Kidney tubule cell (primary cell): Measurements from ENCODE around the gene KLK15.

ENCODE experiments used
- DNase-seq: peaks from one replicate; pipeline ENCODE4 v3.0.0-alpha.2; 2018; ENCODE audit warnings: low spot score

KLK15 gene

GRCh38 chr19:50843205-50843604 lies 9.8 kb upstream of the KLK15 start:
- no peak for DNase-seq

GRCh38 chr19:50842130-50842529 lies 8.8 kb upstream of the KLK15 start:
- DNase-seq: no peak

- no peak for DNase-seq
These were observed 6.6 kb upstream of the KLK15 start for GRCh38 chr19:50839712-50840655.

- DNase-seq: no peak
These were observed 4.9 kb upstream of the KLK15 start for GRCh38 chr19:50838239-50838638.

- DNase-seq: no peak
These were observed 3.9 kb upstream of the KLK15 start for GRCh38 chr19:50837300-50837699.

GRCh38 chr19:50836543-50837195 lies 3.3 kb upstream of the KLK15 start:
- DNase-seq: no peak

- peak; percentile 75 for DNase-seq
These were observed 2.6 kb upstream of the KLK15 start for GRCh38 chr19:50835785-50836542.

- peak; percentile 25 for DNase-seq
These were observed 1.9 kb upstream of the KLK15 start for GRCh38 chr19:50835103-50835784.

- no peak for DNase-seq
These were observed 411 bp upstream of the KLK15 start for GRCh38 chr19:50833802-50834167.

- DNase-seq: no peak
These were observed 708 bp downstream of the KLK15 start for GRCh38 chr19:50832666-50833065.

GRCh38 chr19:50831026-50831396 lies 2.4 kb downstream of the KLK15 start:
- DNase-seq: no peak

GRCh38 chr19:50830266-50831025 lies 2.9 kb downstream of the KLK15 start:
- peak; percentile 13 for DNase-seq

- peak; percentile 38 for DNase-seq
These were observed 3.6 kb downstream of the KLK15 start for GRCh38 chr19:50829801-50830200.

- DNase-seq: no peak
These were observed 5.9 kb downstream of the KLK15 start for GRCh38 chr19:50827476-50827875.

GRCh38 chr19:50826492-50827240 lies 6.7 kb downstream of the KLK15 start:
- no peak for DNase-seq

GRCh38 chr19:50823389-50824042 lies 9.9 kb downstream of the KLK15 start, which contains the start of gene KLK1:
Gene KLK1 (minus strand): TSS chr19:50823787. CDS start chr19:50823748, 39 bp downstream.
- no peak for DNase-seq

- DNase-seq: no peak
These were observed 10.6 kb downstream of the KLK15 start for GRCh38 chr19:50822661-50823208.

- no peak for DNase-seq
These were observed 11.8 kb downstream of the KLK15 start for GRCh38 chr19:50821622-50822021.

GRCh38 chr19:50821248-50821612 lies 12.1 kb downstream of the KLK15 start:
- DNase-seq: no peak
